ENCODE data around the gene KRTAP5-5. TPM values are rescaled to one million over a fixed set of nuclear protein-coding genes. Genes with fewer than 3 reads are reported as not detected.
"Not testable (repeated sequence)": the region's sequence is repeated elsewhere in the genome, so short reads cannot be mapped to it uniquely, and the experiment has no call there.

Gene KRTAP5-5
- total RNA-seq, 1 donor from 2014 or later = not detected

GRCh38 chr11:1665313-1665712, 35.7 kb downstream of the KRTAP5-5 start:
- TF ChIP-seq CTCF (IDR thresholded peaks at IDR 0.05; ENCODE audit: partially characterized antibody, unreplicated experiment) = no peak

GRCh38 chr11:1667121-1667850, 37.7 kb downstream of the KRTAP5-5 start:
- Mint-ChIP-seq H3K27ac (ENCODE audit: unreplicated experiment) (no peak overlapping the region), H3K9me3 (ENCODE audit: unreplicated experiment) (no peaks in the 10 kb centered on the region), H3K36me3 (ENCODE audit: unreplicated experiment) (no peaks in the 10 kb centered on the region), H3K27me3 (ENCODE audit: unreplicated experiment) (no peaks in the 10 kb centered on the region), H3K4me3 (ENCODE audit: unreplicated experiment) (no peak overlapping the region), H3K4me1 (ENCODE audit: low read depth, unreplicated experiment) (no peaks in the 10 kb centered on the region)
- DNase-seq = no peak
- TF ChIP-seq CTCF (IDR thresholded peaks at IDR 0.05; ENCODE audit: partially characterized antibody, unreplicated experiment) = no peak

More at GRCh38 chr11:1665313-1665712, 35.7 kb downstream of the KRTAP5-5 start:
- Mint-ChIP-seq H3K27ac (ENCODE audit: unreplicated experiment) (no peak overlapping the region), H3K4me3 (ENCODE audit: unreplicated experiment) (no peak overlapping the region), H3K36me3 (ENCODE audit: unreplicated experiment) (no peaks in the 10 kb centered on the region), H3K4me1 (ENCODE audit: low read depth, unreplicated experiment) (no peaks in the 10 kb centered on the region), H3K27me3 (ENCODE audit: unreplicated experiment) (peaks cover 1% of the 10 kb centered on the region), H3K9me3 (ENCODE audit: unreplicated experiment) (no peaks in the 10 kb centered on the region)
- no peak for DNase-seq

GRCh38 chr11:1667906-1668305, 38.3 kb downstream of the KRTAP5-5 start:
- Mint-ChIP-seq H3K36me3 (ENCODE audit: unreplicated experiment) (no peaks in the 10 kb centered on the region), H3K9me3 (ENCODE audit: unreplicated experiment) (no peaks in the 10 kb centered on the region), H3K27ac (ENCODE audit: unreplicated experiment) (no peak overlapping the region), H3K27me3 (ENCODE audit: unreplicated experiment) (no peaks in the 10 kb centered on the region), H3K4me1 (ENCODE audit: low read depth, unreplicated experiment) (no peaks in the 10 kb centered on the region), H3K4me3 (ENCODE audit: unreplicated experiment) (no peak overlapping the region)
- no peak for TF ChIP-seq CTCF (IDR thresholded peaks at IDR 0.05; ENCODE audit: partially characterized antibody, unreplicated experiment)
- DNase-seq = no peak

- no peak for DNase-seq
- Mint-ChIP-seq H3K27me3 (ENCODE audit: unreplicated experiment) (no peaks in the 10 kb centered on the region), H3K27ac (ENCODE audit: unreplicated experiment) (no peak overlapping the region), H3K4me1 (ENCODE audit: low read depth, unreplicated experiment) (peaks cover 4% of the 10 kb centered on the region), H3K9me3 (ENCODE audit: unreplicated experiment) (no peaks in the 10 kb centered on the region), H3K36me3 (ENCODE audit: unreplicated experiment) (no peaks in the 10 kb centered on the region), H3K4me3 (ENCODE audit: unreplicated experiment) (no peak overlapping the region)
- TF ChIP-seq CTCF (IDR thresholded peaks at IDR 0.05; ENCODE audit: partially characterized antibody, unreplicated experiment) = no peak
These were observed 39.4 kb downstream of the KRTAP5-5 start for GRCh38 chr11:1668911-1669473.

GRCh38 chr11:1669546-1670218, 40.1 kb downstream of the KRTAP5-5 start:
- Mint-ChIP-seq H3K4me3 (ENCODE audit: unreplicated experiment) (no peak overlapping the region), H3K4me1 (ENCODE audit: low read depth, unreplicated experiment) (peaks cover 6% of the 10 kb centered on the region), H3K27me3 (ENCODE audit: unreplicated experiment) (no peaks in the 10 kb centered on the region), H3K36me3 (ENCODE audit: unreplicated experiment) (no peaks in the 10 kb centered on the region), H3K9me3 (ENCODE audit: unreplicated experiment) (peaks cover 2% of the 10 kb centered on the region), H3K27ac (ENCODE audit: unreplicated experiment) (no peak overlapping the region)
- no peak for TF ChIP-seq CTCF (IDR thresholded peaks at IDR 0.05; ENCODE audit: partially characterized antibody, unreplicated experiment)
- DNase-seq = no peak

- not testable (repeated sequence) for DNase-seq; H3K36me3 Mint-ChIP-seq (ENCODE audit: unreplicated experiment); H3K27me3 Mint-ChIP-seq (ENCODE audit: unreplicated experiment); H3K27ac Mint-ChIP-seq (ENCODE audit: unreplicated experiment); H3K4me3 Mint-ChIP-seq (ENCODE audit: unreplicated experiment); H3K9me3 Mint-ChIP-seq (ENCODE audit: unreplicated experiment); H3K4me1 Mint-ChIP-seq (ENCODE audit: low read depth, unreplicated experiment)
These were observed 40.9 kb downstream of the KRTAP5-5 start for GRCh38 chr11:1670457-1670856.

Measured in glutamatergic neuron (in vitro differentiated cells).